HepG2 (cell line): Measurements from ENCODE around the gene ACOXL. TPM values are rescaled to one million over a fixed set of nuclear protein-coding genes. Genes with fewer than 3 reads are reported as not detected.
A peak's percentile ranks its signal among the peaks of the same experiment; 100 is the strongest.

ENCODE experiments used
- AFF4 ChIP-seq: sonication (generic); formaldehyde crosslinking; IDR thresholded peaks from 2 replicates; pipeline ENCODE4 v1.4.0; 2020; ENCODE audit warnings: missing genetic modification reagents
- AKAP8 ChIP-seq: sonication (generic); formaldehyde crosslinking; IDR thresholded peaks from 2 replicates; pipeline ENCODE4 v1.5.1; 2020; ENCODE audit warnings: mild to moderate bottlenecking, missing genetic modification reagents
- DMTF1 ChIP-seq: sonication (generic); formaldehyde crosslinking; IDR thresholded peaks from 2 replicates; pipeline ENCODE4 v1.4.0; 2020; ENCODE audit warnings: mild to moderate bottlenecking, missing genetic modification reagents
- ETV6 ChIP-seq: sonication (generic); formaldehyde crosslinking; conservative IDR thresholded peaks from 2 replicates; pipeline ENCODE4 v1.4.0; 2020; ENCODE audit warnings: missing genetic modification reagents
- HMG20B ChIP-seq: conservative IDR thresholded peaks from 2 replicates; pipeline ENCODE4 v1.6.1; 2016; ENCODE audit warnings: missing genetic modification reagents, missing compliant biosample characterization
- MEIS1 ChIP-seq: sonication (generic); formaldehyde crosslinking; IDR thresholded peaks from 2 replicates; pipeline ENCODE4 v1.9.0; 2021; ENCODE audit warnings: mild to moderate bottlenecking, missing genetic modification reagents, moderate library complexity, borderline replicate concordance
- MTF2 ChIP-seq: sonication (generic); formaldehyde crosslinking; IDR thresholded peaks from 2 replicates; pipeline ENCODE4 v1.5.0; 2020; ENCODE audit warnings: missing genetic modification reagents, borderline replicate concordance
- SALL2 ChIP-seq: sonication (generic); formaldehyde crosslinking; IDR thresholded peaks from 2 replicates; pipeline ENCODE4 v1.8.1; 2023; ENCODE audit warnings: mild to moderate bottlenecking, missing genetic modification reagents, inconsistent platforms
- TCF7L2 ChIP-seq: IDR thresholded peaks from 2 replicates; pipeline ENCODE4 v1.6.1; 2011; ENCODE audit warnings: mild to moderate bottlenecking, low read depth, low read length, moderate library complexity
- TFDP1 ChIP-seq: IDR thresholded peaks from 2 replicates; pipeline ENCODE4 v1.6.1; 2016; ENCODE audit warnings: missing compliant biosample characterization, missing genetic modification reagents, borderline replicate concordance
- ZKSCAN5 ChIP-seq: sonication (generic); formaldehyde crosslinking; IDR thresholded peaks from 2 replicates; pipeline ENCODE4 v1.5.1; 2020; ENCODE audit warnings: mild to moderate bottlenecking, missing genetic modification reagents
- ZNF225 ChIP-seq: sonication (generic); formaldehyde crosslinking; IDR thresholded peaks from 2 replicates; pipeline ENCODE4 v1.4.0; 2020; ENCODE audit warnings: mild to moderate bottlenecking, missing genetic modification reagents
- ZNF33A ChIP-seq: sonication (generic); formaldehyde crosslinking; IDR thresholded peaks from 2 replicates; pipeline ENCODE4 v1.5.1; 2020; ENCODE audit warnings: missing genetic modification reagents, mild to moderate bottlenecking, moderate library complexity, borderline replicate concordance
- ZNF549 ChIP-seq: sonication (generic); formaldehyde crosslinking; IDR thresholded peaks from 2 replicates; pipeline ENCODE4 v1.5.0; 2020; ENCODE audit warnings: missing genetic modification reagents
- ZNF710 ChIP-seq: sonication (generic); formaldehyde crosslinking; IDR thresholded peaks from 2 replicates; pipeline ENCODE4 v1.5.0; 2020; ENCODE audit warnings: mild to moderate bottlenecking, missing genetic modification reagents, borderline replicate concordance
- ZNF780A ChIP-seq: sonication (generic); formaldehyde crosslinking; IDR thresholded peaks from 2 replicates; pipeline ENCODE4 v1.8.0; 2022; ENCODE audit warnings: mild to moderate bottlenecking, missing genetic modification reagents, moderate library complexity
- polyA plus RNA-seq, 8 experiments: library from polyadenylated mRNA; depleted of rRNA in 3 of 8; stranded (reverse) in 7 of 8; unstranded in 1 of 8; fragments of >200 nt; fragmentation: Illumina TruSeq in 4 of 8; extraction: Trizol in 4 of 8; gene quantifications; 2 replicates each; pipeline versions ENCODE4 v1.2.1 to v1.2.3, GENCODE V29; 2011 to 2016; ENCODE audit warnings: low read depth in 4 of 8, missing spikeins in 1 of 8, mixed read lengths in 1 of 8; ENCODE audit not compliant: insufficient read depth in 1 of 8
- total RNA-seq, 5 experiments: library from RNA; depleted of rRNA; stranded (reverse); fragments of >200 nt; fragmentation: Illumina TruSeq; extraction: Trizol; gene quantifications; 2 replicates each; pipeline ENCODE4 v1.2.3, GENCODE V29; 2016; ENCODE audit warnings: low read depth in 1 of 5

Gene ACOXL
- total and polyA plus RNA-seq, 2 of the 13 experiments (the other 11 are each of a cell fraction or from before 2014, with no cell fraction given), result not detected

- 0 out of 2 replicates have a peak, but pooled peaks have one; percentile 32 for TF ChIP-seq TFDP1 (CRISPR knock-in tag)
- TF ChIP-seq ZNF33A (CRISPR knock-in tag), result no peak
- no peak for TF ChIP-seq AKAP8
- TF ChIP-seq ZNF549 (CRISPR knock-in tag), result no peak
- no peak for TF ChIP-seq SALL2 (CRISPR knock-in tag)
- TF ChIP-seq ETV6, result no peak
- no peak for TF ChIP-seq ZKSCAN5 (CRISPR knock-in tag)
- TF ChIP-seq ZNF225 (CRISPR knock-in tag), result no peak
- TF ChIP-seq HMG20B, result no peak
- no peak for TF ChIP-seq MTF2
- no peak for TF ChIP-seq AFF4
- no peak for TF ChIP-seq MEIS1 (CRISPR knock-in tag)
- no peak for TF ChIP-seq DMTF1 (CRISPR knock-in tag)
- no peak for TF ChIP-seq ZNF780A
- peak; percentile 39; the same call in 1 of the 2 replicates for TF ChIP-seq ZNF710 (CRISPR knock-in tag)
- no peak for TF ChIP-seq TCF7L2
Measured at GRCh38 chr2:111116843-111117597, 384.6 kb downstream of the ACOXL start (continued).
